Thyroid gland (tissue), 4 donors: ENCODE results near the gene NOS2.

Experiments used
- POLR2A ChIP-seq, 2 donors: fragments of 450-650 bp; IDR thresholded peaks; one replicate each; pipeline ENCODE4 v1.6.1; 2017; ENCODE audit warnings: antibody characterized with exemption in 2 of 2, mild to moderate bottlenecking in 2 of 2, moderate library complexity in 1 of 2
- TF ChIP-seq, protein P1 (sequence below), 6 experiments: fragments of 200-600 bp in 3 of 6; fragments of 450-650 bp in 3 of 6; sonication (generic) in 3 of 6; IDR thresholded peaks; one replicate each; pipeline ENCODE4 v1.5.1; 2016 to 2019; ENCODE audit warnings: antibody characterized with exemption in 6 of 6, mild to moderate bottlenecking in 2 of 6, inconsistent platforms in 1 of 6, moderate library complexity in 1 of 6

DNA sequence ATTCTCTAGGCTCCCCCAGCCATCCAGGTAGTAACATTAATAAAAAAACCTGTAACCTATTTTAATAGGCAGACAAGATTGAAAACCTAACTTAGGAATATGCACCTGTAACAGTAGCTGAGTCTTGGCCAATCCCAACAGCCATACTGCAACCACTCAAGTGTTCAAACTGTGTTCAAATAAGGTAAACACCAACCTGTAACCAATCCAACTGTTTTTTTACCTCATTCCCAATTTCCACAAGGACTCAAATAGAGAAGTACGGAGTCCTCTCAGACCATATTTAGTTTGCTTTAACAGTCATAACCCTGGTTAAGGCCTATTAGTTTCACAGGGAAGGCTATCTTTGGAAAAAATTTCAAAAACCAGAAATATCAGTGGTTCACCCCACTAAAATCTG is 40.4 kb upstream of the NOS2 start:
- TF ChIP-seq, protein P1, sequence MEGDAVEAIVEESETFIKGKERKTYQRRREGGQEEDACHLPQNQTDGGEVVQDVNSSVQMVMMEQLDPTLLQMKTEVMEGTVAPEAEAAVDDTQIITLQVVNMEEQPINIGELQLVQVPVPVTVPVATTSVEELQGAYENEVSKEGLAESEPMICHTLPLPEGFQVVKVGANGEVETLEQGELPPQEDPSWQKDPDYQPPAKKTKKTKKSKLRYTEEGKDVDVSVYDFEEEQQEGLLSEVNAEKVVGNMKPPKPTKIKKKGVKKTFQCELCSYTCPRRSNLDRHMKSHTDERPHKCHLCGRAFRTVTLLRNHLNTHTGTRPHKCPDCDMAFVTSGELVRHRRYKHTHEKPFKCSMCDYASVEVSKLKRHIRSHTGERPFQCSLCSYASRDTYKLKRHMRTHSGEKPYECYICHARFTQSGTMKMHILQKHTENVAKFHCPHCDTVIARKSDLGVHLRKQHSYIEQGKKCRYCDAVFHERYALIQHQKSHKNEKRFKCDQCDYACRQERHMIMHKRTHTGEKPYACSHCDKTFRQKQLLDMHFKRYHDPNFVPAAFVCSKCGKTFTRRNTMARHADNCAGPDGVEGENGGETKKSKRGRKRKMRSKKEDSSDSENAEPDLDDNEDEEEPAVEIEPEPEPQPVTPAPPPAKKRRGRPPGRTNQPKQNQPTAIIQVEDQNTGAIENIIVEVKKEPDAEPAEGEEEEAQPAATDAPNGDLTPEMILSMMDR (IDR thresholded peaks at IDR 0.05): no peak
- TF ChIP-seq POLR2A (IDR thresholded peaks at IDR 0.05): no peak
